Tibial artery (tissue), 4 donors: ENCODE results near the gene TPRG1L.

Source experiments
- DNase-seq, 2 donors: peaks; one replicate each; pipeline ENCODE4 v3.0.0-alpha.2; 2019
- H3K27ac ChIP-seq, 2 donors: fragments of 200-600 bp; sonication (generic) in 1 of 2; 1 replicate in 1 of 2; 2 replicates in 1 of 2; pipeline ENCODE4 v1.5.1; 2018 to 2019; ENCODE audit warnings: mild to moderate bottlenecking in 1 of 2
- H3K27me3 ChIP-seq, 2 donors: fragments of 200-600 bp; sonication (generic) in 1 of 2; one replicate each; pipeline versions ENCODE4 v1.5.1 to v1.6.0; 2016 to 2019
- H3K36me3 ChIP-seq, 3 donors: fragments of 200-600 bp; sonication (generic) in 2 of 3; one replicate each; pipeline ENCODE4 v1.5.1; 2016 to 2019; ENCODE audit warnings: mild to moderate bottlenecking in 2 of 3
- H3K4me1 ChIP-seq, 4 donors: fragments of 200-600 bp; sonication (generic) in 2 of 4; 1 replicate in 3 of 4; 2 replicates in 1 of 4; pipeline ENCODE4 v1.5.1; 2016 to 2019
- H3K4me3 ChIP-seq, 2 donors: fragments of 200-600 bp; sonication (generic) in 1 of 2; 1 replicate in 1 of 2; 2 replicates in 1 of 2; pipeline ENCODE4 v1.5.1; 2018 to 2019; ENCODE audit warnings: mild to moderate bottlenecking in 2 of 2
- H3K9me3 ChIP-seq, 3 donors: fragments of 200-600 bp; sonication (generic) in 1 of 3; one replicate each; pipeline ENCODE4 v1.5.1; 2016 to 2019
- intact Hi-C: fragments of 100-400 bp; cut with DNase I; formaldehyde crosslinking; loops from one replicate; pipeline ENCODE4 v1.15.0; 2023; ENCODE audit warnings: low total_unique reads
- TF ChIP-seq, protein P1 (sequence below), 2 experiments: fragments of 200-600 bp in 1 of 2; fragments of 450-650 bp in 1 of 2; IDR thresholded peaks; one replicate each; pipeline ENCODE4 v1.5.1; 2017 to 2019; ENCODE audit warnings: antibody characterized with exemption in 2 of 2, mild to moderate bottlenecking in 1 of 2, moderate library complexity in 1 of 2

The TPRG1L gene

GRCh38 chr1:3649342-3650247 is 24.8 kb downstream of the TPRG1L start, which contains the start of gene WRAP73:
TSS of gene WRAP73 (minus strand) at chr1:3650103. CDS start at chr1:3649999, 104 bp downstream.
- H3K9me3 ChIP-seq, result no peaks in the 10 kb centered on the region
- peak within 1 kb of the TSS; percentile 49 to 60 for H3K27ac ChIP-seq
- H3K4me1 ChIP-seq, result peaks cover 0 to 42% (median 38%) of the 10 kb centered on the region in 4 donors
- peaks cover 15 to 30% (median 23%) of the 10 kb centered on the region in 3 donors for H3K36me3 ChIP-seq
- intact Hi-C loops, result no loop called here
- DNase-seq, result peak; percentile 86 to 92
- peak within 1 kb of the TSS; percentile 85 to 94 for H3K4me3 ChIP-seq
- peaks cover 14 to 43% of the 10 kb centered on the region in 2 donors for H3K27me3 ChIP-seq
- TF ChIP-seq, protein P1, sequence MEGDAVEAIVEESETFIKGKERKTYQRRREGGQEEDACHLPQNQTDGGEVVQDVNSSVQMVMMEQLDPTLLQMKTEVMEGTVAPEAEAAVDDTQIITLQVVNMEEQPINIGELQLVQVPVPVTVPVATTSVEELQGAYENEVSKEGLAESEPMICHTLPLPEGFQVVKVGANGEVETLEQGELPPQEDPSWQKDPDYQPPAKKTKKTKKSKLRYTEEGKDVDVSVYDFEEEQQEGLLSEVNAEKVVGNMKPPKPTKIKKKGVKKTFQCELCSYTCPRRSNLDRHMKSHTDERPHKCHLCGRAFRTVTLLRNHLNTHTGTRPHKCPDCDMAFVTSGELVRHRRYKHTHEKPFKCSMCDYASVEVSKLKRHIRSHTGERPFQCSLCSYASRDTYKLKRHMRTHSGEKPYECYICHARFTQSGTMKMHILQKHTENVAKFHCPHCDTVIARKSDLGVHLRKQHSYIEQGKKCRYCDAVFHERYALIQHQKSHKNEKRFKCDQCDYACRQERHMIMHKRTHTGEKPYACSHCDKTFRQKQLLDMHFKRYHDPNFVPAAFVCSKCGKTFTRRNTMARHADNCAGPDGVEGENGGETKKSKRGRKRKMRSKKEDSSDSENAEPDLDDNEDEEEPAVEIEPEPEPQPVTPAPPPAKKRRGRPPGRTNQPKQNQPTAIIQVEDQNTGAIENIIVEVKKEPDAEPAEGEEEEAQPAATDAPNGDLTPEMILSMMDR (IDR thresholded peaks at IDR 0.05), result no peak

GRCh38 chr1:3650248-3651025 is 25.6 kb downstream of the TPRG1L start:
- peak overlapping the region; percentile 85 to 94 for H3K4me3 ChIP-seq
- H3K27me3 ChIP-seq, result peaks cover 14 to 50% of the 10 kb centered on the region in 2 donors
- intact Hi-C loops, result no loop called here
- H3K36me3 ChIP-seq, result peaks cover 15 to 22% (median 19%) of the 10 kb centered on the region in 3 donors
- no peaks in the 10 kb centered on the region for H3K9me3 ChIP-seq
- H3K4me1 ChIP-seq, result peaks cover 0 to 42% (median 38%) of the 10 kb centered on the region in 4 donors
- DNase-seq, result no peak
- no peak overlapping the region for H3K27ac ChIP-seq
- TF ChIP-seq, protein P1 (IDR thresholded peaks at IDR 0.05), result no peak

GRCh38 chr1:3651026-3651929 is 26.5 kb downstream of the TPRG1L start:
- Histone ChIP-seq H3K27me3 (peaks cover 14 to 56% of the 10 kb centered on the region in 2 donors), H3K4me3 (peak overlapping the region; percentile 3 to 94)
- TF ChIP-seq, protein P1 (IDR thresholded peaks at IDR 0.05), result no peak

DNA sequence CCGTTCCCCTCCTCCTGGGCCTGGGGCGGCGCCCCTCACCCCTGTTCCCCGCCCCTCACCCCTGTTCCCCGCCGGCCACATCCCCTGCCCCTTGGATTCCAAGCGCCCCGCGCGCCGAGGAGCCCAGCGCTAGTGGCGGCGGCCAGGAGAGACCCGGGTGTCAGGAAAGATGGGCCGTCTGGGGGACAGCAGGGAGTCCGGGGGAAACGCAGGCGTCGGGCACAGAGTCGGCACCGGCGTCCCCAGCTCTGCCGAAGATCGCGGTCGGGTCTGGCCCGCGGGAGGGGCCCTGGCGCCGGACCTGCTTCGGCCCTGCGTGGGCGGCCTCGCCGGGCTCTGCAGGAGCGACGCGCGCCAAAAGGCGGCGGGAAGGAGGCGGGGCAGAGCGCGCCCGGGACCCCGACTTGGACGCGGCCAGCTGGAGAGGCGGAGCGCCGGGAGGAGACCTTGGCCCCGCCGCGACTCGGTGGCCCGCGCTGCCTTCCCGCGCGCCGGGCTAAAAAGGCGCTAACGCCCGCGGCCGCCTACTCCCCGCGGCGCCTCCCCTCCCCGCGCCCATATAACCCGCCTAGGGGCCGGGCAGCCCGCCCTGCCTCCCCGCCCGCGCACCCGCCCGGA is 27.2 kb downstream of the TPRG1L start, which contains the start of gene TP73:
Gene TP73, plus strand, starts transcription at position 587 of the 618 bp plus-strand sequence. CDS start 29,850 bp downstream, outside the sequence.
- no peak for DNase-seq
- Histone ChIP-seq H3K4me1 (peaks cover 0 to 42% (median 38%) of the 10 kb centered on the region in 4 donors), H3K27me3 (peaks cover 14 to 64% of the 10 kb centered on the region in 2 donors), H3K9me3 (no peaks in the 10 kb centered on the region), H3K27ac (no peak within 1 kb of the TSS), H3K36me3 (peaks cover 3 to 7% (median 4%) of the 10 kb centered on the region in 3 donors), H3K4me3 (peak within 1 kb of the TSS; percentile 28 to 94)
- TF ChIP-seq, protein P1 (IDR thresholded peaks at IDR 0.05), result no peak
- intact Hi-C loops, result no loop called here

More at GRCh38 chr1:3651026-3651929, 26.5 kb downstream of the TPRG1L start:
- intact Hi-C loops, result no loop called here
- Histone ChIP-seq H3K9me3 (no peaks in the 10 kb centered on the region), H3K27ac (no peak overlapping the region), H3K36me3 (peaks cover 9 to 14% (median 11%) of the 10 kb centered on the region in 3 donors), H3K4me1 (peaks cover 0 to 42% (median 38%) of the 10 kb centered on the region in 4 donors)
- DNase-seq, result no peak
